ENCODE measurements around the gene NFKB2. TPM values are rescaled to one million over a fixed set of nuclear protein-coding genes. Genes with fewer than 3 reads are reported as not detected.

Gene NFKB2
- total and polyA plus RNA-seq, 2 of the 8 experiments (the other 6 are each of a cell fraction or from before 2014, with no cell fraction given) = 20.4 to 31.4 TPM

- TF ChIP-seq SIRT6 (IDR thresholded peaks at IDR 0.05; ENCODE audit: low read length) (no peak), TAF7 (optimal IDR thresholded peaks at IDR 0.05; ENCODE audit: borderline replicate concordance, low read depth, low read length) (no peak), ZNF274 (IDR thresholded peaks at IDR 0.05; ENCODE audit: borderline replicate concordance, extremely low read depth, low read length) (no peak), JUN (IDR thresholded peaks at IDR 0.05; ENCODE audit: low read depth, low read length) (no peak), RXRA (IDR thresholded peaks at IDR 0.05; ENCODE audit: insufficient read depth, low read depth, low read length) (no peak), SP1 (IDR thresholded peaks at IDR 0.05; ENCODE audit: low read depth, low read length) (no peak), JUND (IDR thresholded peaks at IDR 0.05; ENCODE audit: low read length) (no peak), SUZ12 (IDR thresholded peaks at IDR 0.05; ENCODE audit: low read length) (peak; percentile 4; the same call in 1 of the 2 replicates), EGR1 (IDR thresholded peaks at IDR 0.05; ENCODE audit: borderline replicate concordance, low read depth, low read length) (0 out of 2 replicates have a peak, but pooled peaks have one; percentile 12), SIX5 (IDR thresholded peaks at IDR 0.05; ENCODE audit: low read depth, low read length) (no peak), POLR2A (IDR thresholded peaks at IDR 0.05; ENCODE audit: control extremely low read depth in 1 of 2, low read depth in 2 of 2, low read length in 2 of 2) (no peak), KDM4A (IDR thresholded peaks at IDR 0.05; ENCODE audit: low read depth, low read length, severe bottlenecking) (peak; percentile 63), E2F6 (IDR thresholded peaks at IDR 0.05) (no peak), CBX5 (IDR thresholded peaks at IDR 0.05; ENCODE audit: low read depth, low read length) (no peak), YY1 (IDR thresholded peaks at IDR 0.05; ENCODE audit: low read depth, low read length) (no peak), PHF8 (conservative IDR thresholded peaks at IDR 0.05; ENCODE audit: low read depth, low read length) (no peak), SP4 (IDR thresholded peaks at IDR 0.05; ENCODE audit: low read length) (no peak), POLR2AphosphoS5 (IDR thresholded peaks at IDR 0.05; ENCODE audit: low read depth, low read length) (no peak), EZH2 (IDR thresholded peaks at IDR 0.05; ENCODE audit: low read depth, low read length, severe bottlenecking) (no peak), ATF3 (IDR thresholded peaks at IDR 0.05; ENCODE audit: insufficient read depth, low read depth, low read length) (no peak), ASH2L (IDR thresholded peaks at IDR 0.05; ENCODE audit: low read length) (no peak), CHD1 (IDR thresholded peaks at IDR 0.05; ENCODE audit: low read depth, low read length) (no peak), SP2 (IDR thresholded peaks at IDR 0.05; ENCODE audit: low read length) (no peak), SIN3A (conservative IDR thresholded peaks at IDR 0.05 in 1 of 2, IDR thresholded peaks at IDR 0.05 in 1 of 2; ENCODE audit: low read depth in 1 of 2, low read length in 2 of 2) (no peak), BRCA1 (IDR thresholded peaks at IDR 0.05; ENCODE audit: low read depth, low read length) (no peak)
These were observed 13.5 kb downstream of the NFKB2 start (continued) for GRCh38 chr10:102408728-102409603.
